Amygdala (tissue), 56 donors: ENCODE results near the gene TTLL12.
A peak's percentile ranks its signal among the peaks of the same experiment; 100 is the strongest.

Experiments used
- DNase-seq, 56 donors: peaks; one replicate each; lab custom pipeline; 2025; lab: John Stamatoyannopoulos, UW

The TTLL12 gene

GRCh38 chr22:43186272-43187170 is at the start of gene TTLL12:
Gene TTLL12, minus strand, starts transcription at chr22:43187134. Its CDS starts 65 bp downstream, at chr22:43187069.
- peak in 29 of 56 donors; percentile 8 to 67 (median 42) for DNase-seq

DNA sequence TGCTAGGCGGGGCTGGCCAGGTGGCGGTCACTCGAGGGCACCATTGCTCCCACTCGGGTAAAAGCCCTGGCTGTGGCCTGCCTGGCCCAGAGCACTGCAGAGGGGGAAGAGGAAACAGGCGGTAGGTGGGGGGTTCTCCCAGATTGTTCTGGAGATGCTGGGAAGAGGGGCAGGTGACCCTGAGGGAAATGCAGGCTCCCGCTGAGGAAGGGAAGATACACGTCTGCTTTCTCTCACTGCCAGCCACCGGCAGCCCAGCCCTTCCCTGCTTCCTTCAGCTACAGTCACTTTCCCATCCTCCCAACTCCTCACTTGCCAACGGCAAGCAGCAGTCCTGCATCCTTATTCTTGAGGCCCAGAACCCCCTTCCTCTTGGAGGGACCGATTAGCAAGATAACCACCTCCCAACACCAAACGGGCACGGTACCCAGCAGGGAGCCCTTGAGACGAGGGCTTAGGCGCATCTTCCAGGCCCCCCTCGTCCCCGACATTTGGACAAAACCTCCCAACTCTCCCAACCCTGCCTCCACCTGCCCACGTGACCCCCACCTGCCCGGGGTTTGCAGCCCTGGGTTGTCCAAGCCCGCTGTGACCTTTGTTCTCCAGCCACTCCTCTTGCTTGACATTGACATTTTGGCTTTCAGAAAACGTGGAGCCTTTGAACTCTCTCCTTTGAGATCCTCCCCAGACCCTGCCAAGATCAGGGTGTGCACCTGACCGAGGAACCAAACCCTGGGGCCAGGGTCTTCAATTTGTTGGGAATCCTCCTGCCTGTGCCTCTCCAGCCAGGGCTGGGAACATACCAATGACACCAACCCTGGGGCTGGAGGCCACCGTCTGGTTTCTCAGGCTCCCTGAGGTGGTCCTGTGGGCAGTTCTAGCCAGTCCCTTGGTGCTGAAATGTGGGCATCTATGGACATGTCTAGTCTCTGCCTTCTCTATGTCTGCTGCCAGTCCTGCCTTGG is 48.8 kb upstream of the TTLL12 start:
- no peak for DNase-seq

- no peak for DNase-seq
These were observed 47.5 kb upstream of the TTLL12 start for GRCh38 chr22:43234264-43234988.

DNA sequence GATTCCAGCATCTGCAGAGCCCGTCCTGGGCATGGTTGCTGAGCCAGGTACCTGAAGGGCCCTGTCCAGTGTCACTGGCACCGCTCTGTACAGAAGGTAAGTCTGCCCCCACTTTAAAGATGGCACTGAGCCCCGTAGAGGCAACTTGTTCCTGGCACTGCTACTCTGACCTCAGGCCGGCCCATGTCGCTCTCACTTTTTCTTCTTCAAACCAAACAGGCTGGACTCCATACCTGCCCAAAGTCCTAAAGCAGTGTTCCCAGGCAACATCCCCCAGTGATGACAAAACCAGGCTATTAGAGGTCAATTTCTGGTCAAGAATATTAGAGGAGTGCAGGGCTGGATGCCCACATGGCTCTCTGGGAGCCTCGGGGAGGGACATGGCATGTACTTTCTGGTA is 46.6 kb upstream of the TTLL12 start:
- no peak for DNase-seq

DNA sequence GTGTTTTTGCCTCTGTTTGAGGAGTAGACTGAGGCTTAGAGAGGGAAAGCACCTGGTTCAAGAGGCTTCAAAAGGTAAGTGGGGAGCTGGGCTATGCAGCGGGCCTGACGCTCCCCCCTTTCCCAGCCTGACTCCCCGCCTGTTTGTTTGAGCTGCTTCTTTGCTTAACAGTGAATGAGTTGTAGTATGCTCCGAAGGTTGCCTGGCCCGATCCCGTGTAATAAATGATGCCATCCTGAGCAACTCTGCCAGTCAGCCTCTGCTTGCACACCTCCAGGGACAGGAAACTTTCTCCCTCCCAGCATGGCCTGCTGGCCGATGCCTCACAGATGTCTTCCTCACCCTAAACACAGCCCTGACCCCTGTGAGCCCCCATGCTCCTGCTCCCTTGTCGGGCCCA is 45.5 kb upstream of the TTLL12 start:
- DNase-seq: no peak

- no peak for DNase-seq
These were observed 44.7 kb upstream of the TTLL12 start for GRCh38 chr22:43231724-43232034.

DNA sequence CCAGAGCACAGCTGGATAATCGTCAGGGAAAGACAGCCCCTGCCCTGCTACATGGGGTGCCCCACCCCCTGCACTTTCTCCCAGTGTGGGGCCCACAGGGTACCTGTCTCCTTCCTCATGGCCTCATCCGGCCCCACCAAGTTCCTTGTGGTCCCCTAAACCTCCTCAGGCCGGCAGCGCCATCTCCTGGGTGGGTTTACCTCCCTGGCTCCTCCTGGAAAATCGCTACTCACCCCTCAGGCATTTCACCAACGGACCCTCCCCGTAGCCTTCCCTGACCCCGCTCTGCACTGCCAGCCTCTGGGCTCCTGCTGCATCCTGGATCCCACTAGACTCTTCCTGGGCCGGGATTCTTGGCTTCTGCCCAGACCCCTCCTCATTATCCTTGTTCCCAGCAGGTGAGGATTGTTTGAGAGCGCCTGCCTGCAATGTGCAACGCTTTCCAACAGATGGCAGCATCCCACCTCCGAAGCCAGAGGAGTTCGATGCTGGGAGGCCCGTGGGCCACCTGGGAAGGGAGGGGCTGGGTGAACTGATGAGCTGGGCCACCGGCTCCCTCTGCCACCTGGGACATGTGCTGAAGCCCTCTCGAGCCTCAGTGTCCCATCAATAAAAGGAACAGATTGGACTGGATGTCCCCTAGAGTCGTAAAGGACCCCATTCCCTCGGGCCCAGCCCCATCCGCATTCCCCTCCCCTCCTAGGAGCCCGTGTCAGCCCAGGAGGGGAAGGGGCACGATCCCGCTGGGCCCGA is 44.2 kb upstream of the TTLL12 start:
- peak in 24 of 56 donors; percentile 1 to 47 (median 10) for DNase-seq

- no peak for DNase-seq
These were observed 43.6 kb upstream of the TTLL12 start for GRCh38 chr22:43230571-43230970.

DNA sequence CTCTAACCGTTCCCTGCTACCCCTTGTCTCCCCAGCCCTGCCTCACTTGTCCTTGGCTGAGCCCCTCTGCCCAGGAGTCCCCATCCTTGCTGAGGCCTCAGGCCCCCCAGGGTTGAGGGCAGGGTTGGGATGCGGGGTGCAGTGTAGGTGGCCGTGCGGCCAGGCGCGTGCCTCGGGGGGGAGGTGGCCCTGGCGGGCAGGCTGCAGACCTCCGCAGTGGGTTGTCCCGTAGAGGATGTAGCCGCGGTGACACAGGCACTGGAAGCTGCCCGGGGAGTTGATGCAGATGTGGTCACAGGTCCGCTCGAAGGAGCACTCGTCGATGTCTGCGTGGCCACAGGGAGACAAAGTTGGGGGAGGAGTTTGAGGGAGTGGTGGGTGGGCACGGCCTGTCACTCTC is 41.9 kb upstream of the TTLL12 start:
- DNase-seq: no peak

DNA sequence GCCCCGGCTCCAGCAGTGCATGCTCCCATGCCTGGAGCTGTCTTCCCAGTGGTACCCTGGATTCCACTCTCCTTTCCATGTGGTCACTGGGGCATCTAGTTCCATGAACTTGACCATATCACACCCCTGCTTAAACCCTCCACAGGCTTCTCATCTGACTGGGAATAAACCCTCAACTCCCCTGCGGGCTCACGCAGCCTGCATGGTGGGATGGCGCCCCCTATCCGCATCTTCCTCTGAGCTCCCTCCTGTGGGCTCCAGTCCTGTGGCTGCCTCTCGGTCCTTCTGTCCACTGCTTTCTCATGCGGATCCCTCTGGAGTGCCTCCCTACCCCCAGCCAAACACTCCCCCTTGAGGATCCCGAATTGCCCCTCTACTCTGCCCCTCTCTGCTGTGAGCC is 41.4 kb upstream of the TTLL12 start:
- DNase-seq: peak in 2 of 56 donors; percentile 3 to 12

DNA sequence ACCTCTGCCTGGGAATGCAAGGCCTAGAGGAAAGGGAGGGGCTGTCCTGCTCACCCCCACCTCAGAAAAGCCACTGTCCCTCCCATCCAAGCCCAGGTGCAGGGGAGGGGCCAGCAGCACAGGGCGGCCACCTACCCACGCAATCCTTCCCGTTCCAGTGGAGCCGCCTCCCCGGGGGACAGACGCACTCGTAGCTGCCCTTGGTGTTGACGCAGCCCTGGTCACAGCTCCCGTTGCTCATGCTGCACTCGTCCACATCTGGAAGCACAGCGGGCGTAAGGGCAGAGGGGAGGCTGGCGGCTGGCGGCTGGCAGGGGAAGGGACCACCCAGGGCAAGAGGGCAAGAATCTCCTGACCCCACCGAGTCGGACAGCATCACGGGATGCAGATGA is 40.3 kb upstream of the TTLL12 start:
- no peak for DNase-seq

GRCh38 chr22:43226377-43227238 is 39.7 kb upstream of the TTLL12 start:
- DNase-seq: no peak

DNA sequence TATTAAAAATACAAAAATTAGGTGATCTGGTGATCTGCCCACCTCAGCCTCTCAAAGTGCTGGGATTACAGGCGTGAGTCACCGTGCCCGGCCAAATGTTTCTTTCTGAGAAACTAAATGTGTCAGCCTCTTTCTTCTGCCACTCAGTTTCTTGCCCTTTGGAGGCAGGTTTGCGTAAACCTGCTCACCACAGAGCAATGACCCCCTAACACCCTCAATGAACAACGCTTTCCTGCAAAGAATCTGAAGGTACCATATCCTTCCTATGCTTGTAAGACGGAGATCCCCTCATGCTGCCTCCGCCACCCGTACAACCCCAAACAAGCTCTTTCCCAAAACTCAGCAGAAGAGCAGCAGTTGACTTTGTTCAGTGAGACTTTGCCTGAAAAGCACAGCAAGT is 38.7 kb upstream of the TTLL12 start:
- no peak for DNase-seq

- no peak for DNase-seq
These were observed 36.1 kb upstream of the TTLL12 start for GRCh38 chr22:43222987-43223386.

DNA sequence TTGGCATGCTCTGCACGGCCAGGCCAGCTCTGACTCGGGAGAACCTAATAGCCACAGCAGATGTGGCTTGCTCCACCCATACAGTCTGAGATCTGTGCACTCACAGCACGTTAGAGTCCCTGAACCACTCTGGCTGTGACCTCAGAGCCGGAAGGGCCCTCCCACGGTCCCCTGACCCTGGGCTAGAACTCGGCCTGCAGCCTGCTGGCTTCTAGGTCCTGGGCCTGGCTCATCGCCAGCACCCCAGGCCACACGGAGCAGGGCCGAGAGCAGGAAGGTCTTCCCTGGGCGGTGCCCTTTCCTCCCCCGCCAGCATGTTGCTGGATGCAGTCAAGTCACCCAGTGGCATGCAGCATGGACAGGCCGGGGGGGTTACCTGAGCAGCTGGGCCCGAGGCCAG is 35.3 kb upstream of the TTLL12 start:
- DNase-seq: no peak

DNA sequence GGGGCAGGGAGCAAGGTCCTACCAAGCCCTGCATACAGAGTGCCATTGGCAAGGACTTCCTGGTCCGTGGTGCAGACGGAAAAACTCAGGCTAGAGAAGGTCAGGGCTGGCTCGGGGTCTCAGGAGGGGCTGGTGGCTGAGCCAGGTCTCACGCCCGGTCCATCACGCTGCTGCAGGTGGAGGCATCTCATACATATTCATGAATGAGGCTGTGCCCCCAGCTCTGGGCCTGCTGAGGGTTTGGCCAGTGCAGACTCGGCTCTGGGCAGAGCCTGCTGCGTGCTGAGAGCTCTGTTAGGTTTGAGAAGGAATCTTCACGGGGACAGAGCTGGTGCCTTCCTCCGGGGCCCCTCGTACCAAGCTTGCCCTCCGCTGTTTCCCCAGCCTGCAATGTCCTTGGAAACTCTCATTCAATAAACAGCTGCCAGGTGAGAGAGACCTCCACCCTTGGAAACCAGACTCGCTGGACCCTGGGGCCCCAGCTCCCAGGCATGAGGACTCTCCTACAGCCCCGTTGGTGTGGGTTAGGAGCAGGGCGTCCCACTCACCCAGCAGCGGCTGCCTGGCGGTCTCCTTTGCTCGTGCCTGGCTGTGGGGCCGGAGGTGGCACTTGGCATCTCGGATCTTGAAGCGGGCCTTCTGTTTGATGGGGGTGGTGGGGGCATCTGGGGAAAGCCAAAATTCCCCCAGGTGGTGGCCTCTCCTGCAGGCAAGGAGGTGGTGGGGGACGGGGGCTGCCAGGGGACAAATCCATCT is 33.9 kb upstream of the TTLL12 start:
- no peak for DNase-seq

GRCh38 chr22:43218786-43219185 is 31.9 kb upstream of the TTLL12 start:
- DNase-seq: no peak

DNA sequence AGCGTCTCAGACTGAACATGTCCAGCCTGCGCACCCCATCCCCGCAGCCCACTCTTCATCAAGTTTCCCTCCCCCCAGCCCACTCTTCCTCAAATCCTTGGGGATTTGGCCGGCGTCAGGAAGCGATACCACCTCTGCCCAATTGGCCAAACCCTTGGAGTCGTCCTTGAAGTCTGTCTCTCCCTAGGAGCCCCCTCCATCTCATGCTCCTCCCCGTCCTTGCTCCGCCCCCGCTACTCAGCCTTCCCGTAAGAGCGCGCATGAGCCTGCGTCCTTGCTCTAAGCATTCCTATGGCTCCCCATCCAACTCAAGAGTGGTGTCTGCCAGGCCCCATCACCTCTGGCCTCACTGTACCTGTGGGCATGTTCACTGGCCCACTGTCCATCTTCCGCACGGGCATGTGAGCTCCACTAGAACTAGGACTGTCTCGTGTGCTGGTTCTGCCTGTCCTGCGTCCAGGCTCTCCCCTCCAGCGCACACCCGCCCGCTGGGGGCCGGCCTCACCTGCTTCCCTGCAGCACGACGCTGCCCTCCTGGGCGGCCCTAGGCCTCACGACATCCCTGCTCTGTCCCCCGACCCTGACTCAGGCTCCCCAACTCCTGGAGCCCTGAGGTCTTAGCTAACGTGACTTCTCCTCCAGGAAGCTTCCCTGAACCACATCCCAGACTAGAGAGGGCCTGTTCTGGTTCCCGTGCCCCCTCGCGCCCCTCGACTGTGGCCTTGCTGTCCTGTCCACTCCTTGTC is 30.5 kb upstream of the TTLL12 start:
- DNase-seq: no peak
